Sciatic nerve (tissue), 2 donors: Measurements from ENCODE around the gene NDUFB8. TPM values are rescaled to one million over a fixed set of nuclear protein-coding genes. Genes with fewer than 3 reads are reported as not detected.
A peak's percentile ranks its signal among the peaks of the same experiment; 100 is the strongest.

Experiments used
- ATAC-seq: fragments of 200-7000 bp; cut with Tn5 transposase; one replicate; pipeline ENCODE4 v1.9.1; 2020; ENCODE audit warnings: mild to moderate bottlenecking, moderate library complexity
- DNase-seq: peaks from one replicate; pipeline ENCODE4 v3.0.0-alpha.2; 2020; ENCODE audit warnings: low spot score
- intact Hi-C: fragments of 100-400 bp; cut with DNase I; formaldehyde crosslinking; loops from one replicate; pipeline ENCODE4 v1.14.2; 2022
- total RNA-seq: library from RNA; stranded (reverse); fragmentation: NEBNext Ultra II Directional; extraction: Animal tissue kit (Norgen Biotek cat#: 25700); gene quantifications from one replicate; pipeline ENCODE4 v1.2.1, GENCODE V29; 2021
- donor health status: DM: no; HTN: no; CAD: no.
- donor health status: DM: no; HTN: no; CAD: no.

The NDUFB8 gene
- total RNA-seq, 1 donor from 2014 or later = 123 TPM

- no peak for DNase-seq
- intact Hi-C loops = no loop called here
- ATAC-seq = no peak
These were observed 45.6 kb downstream of the NDUFB8 start for GRCh38 chr10:100483876-100484666.

- intact Hi-C loops = no loop called here
- DNase-seq (no peak), ATAC-seq (no peak)
These were observed 46.9 kb downstream of the NDUFB8 start for GRCh38 chr10:100482834-100483185.

- intact Hi-C loops = no loop called here
- ATAC-seq = peak; percentile 71
- DNase-seq = peak; percentile 73
These were observed 47.4 kb downstream of the NDUFB8 start for GRCh38 chr10:100482181-100482833.

- ATAC-seq = peak; percentile 98
- DNase-seq = peak; percentile 84
- intact Hi-C loops = no loop called here
These were observed 48.1 kb downstream of the NDUFB8 start for GRCh38 chr10:100481462-100482081.

- DNase-seq (no peak), ATAC-seq (no peak)
- intact Hi-C loops = no loop called here
These were observed 49.7 kb downstream of the NDUFB8 start for GRCh38 chr10:100480002-100480401.

DNA sequence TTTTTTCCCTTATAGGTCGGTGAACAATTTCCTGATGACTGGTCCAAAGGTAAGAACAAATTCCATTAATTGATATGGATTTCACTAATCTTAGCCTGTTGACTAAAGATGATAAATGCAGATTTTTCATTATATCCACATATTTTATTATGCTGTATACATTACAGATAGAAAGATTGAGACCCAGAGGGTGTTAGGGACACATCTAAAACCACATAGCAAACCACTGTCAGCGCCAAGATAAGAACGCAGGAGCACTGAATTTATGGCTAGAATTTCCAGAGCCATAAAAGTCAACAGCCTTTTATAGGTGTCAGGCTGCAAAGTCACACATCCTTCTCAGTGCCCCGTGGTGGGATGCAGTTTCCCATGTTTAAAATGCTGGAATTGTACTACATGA, 50.6 kb downstream of the NDUFB8 start:
- intact Hi-C loops = no loop called here
- DNase-seq (no peak), ATAC-seq (no peak)

- intact Hi-C loops = no loop called here
- ATAC-seq = no peak
- DNase-seq = no peak
These were observed 51.7 kb downstream of the NDUFB8 start for GRCh38 chr10:100477970-100478369.

Other genes starting within 250 kb of the NDUFB8 start
- 31.3 TPM for gene BLOC1S2, start 243.2 kb downstream of the NDUFB8 start, total RNA-seq
- gene PKD2L1, start 199.6 kb downstream of the NDUFB8 start, total RNA-seq = not detected
- 300 TPM for gene SCD, start 182.6 kb downstream of the NDUFB8 start, total RNA-seq
- gene WNT8B, start 66.9 kb downstream of the NDUFB8 start, total RNA-seq = not detected
- 20.6 TPM for gene SEC31B, start 10.0 kb downstream of the NDUFB8 start, total RNA-seq
- gene HIF1AN, start 6.1 kb upstream of the NDUFB8 start, total RNA-seq = 34.2 TPM
- gene PAX2, start 215.7 kb upstream of the NDUFB8 start, total RNA-seq = not detected